Fibroblast of peridontal ligament (primary cell): ENCODE measurements around the gene KCNIP2.
"Not testable (repeated sequence)": the region's sequence is repeated elsewhere in the genome, so short reads cannot be mapped to it uniquely, and the experiment has no call there.

Experiments used
- DNase-seq: peaks from one replicate; pipeline ENCODE4 v3.0.0-alpha.2; 2010; ENCODE audit errors: extremely low read depth

Gene KCNIP2

DNA sequence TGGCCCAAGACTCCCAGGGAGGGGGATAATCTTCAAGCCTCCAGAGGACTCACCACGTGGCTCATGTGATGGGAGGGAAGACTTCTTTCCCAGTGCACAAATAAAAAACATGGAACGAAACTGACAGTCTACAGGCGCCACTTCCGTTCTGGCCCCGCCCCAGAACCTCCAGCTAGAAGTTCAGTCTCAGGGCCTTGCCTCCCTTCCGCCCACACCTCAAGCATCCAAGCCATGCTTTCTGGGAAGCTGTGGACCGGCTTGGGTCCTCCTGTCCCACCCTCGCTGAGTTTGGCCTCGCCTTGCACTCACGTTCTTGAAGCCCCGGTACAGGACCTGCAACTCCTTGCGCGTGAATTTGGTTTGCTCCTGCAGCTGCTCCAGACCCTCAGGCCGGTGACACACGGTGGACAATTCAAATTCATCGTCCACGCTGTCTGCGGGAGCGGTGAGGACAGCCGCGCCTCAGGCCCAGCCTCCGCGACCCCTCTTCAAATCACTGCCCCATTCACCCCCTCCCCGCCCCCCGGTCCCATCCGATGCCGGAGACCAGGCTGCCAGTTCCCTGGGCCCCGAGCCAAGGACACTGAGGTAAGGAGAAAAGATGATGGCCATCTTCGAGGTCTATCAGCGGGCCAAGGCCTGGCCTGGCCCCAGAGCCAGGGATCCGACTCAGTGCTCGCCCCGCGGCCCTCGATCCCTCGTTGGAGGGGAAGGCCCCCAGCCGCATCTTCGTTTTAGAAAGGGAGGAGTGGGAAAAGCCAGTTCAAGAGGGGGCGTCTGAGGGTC is 14.6 kb downstream of the KCNIP2 start:
- no peak for DNase-seq

DNA sequence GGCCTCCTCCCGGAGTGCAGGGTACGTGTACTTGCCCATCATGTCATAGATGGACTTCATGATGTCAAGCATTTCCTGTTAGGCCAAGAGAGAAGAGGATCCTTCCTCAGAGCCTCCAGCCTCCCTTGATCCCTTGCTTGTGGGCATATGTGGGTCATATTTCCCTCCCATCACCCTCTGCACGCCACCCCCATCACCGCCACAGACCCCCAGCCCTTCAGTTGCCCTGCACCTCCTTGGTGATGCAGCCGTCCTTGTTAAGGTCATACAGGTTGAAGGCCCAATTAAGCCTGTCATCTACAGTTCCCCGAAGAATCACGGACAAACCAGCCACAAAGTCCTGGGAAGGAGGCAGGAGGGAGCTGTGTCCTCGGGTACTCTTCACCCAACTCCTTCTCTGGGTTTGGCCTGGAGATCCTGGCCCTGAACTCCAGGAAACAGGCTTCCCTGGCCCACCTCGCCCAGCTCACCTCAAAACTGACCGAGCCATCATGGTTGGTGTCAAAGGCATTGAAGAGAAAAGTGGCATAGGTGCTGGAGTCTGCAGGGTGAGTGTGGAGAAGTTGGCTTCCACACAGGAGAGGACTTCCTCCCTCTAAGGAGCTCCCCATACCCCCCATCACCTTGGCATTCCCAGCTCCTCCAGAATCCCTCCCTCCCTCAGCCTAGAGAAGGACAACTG is 15.5 kb downstream of the KCNIP2 start:
- DNase-seq, result no peak

DNA sequence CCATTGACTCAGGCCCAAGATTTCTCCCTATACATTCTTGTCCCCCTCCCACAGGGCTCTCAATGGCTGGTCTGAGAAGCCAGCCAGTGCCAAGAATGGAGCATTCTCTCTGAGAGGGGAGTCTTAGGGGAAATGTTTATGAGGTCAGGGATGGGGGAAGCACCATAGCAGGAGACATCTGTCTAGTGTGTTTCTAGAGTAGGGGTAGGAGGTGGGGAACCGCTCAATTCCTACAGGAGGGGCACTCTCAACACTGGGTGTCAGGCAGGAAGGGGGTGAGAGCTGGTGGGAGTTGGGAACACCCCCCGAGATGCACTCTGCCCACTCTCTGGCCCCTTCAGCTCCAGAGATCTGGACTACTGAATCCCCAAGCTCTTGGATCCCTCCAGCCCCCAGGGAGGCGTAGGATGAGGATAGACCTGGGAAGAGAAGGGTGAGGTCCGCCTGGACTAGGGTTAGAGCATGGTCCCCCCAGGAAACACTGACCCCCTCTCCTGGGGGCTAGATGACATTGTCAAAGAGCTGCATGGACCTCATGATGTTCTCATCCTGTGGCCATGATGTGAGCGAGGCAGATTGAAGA is 16.7 kb downstream of the KCNIP2 start:
- no peak for DNase-seq

DNA sequence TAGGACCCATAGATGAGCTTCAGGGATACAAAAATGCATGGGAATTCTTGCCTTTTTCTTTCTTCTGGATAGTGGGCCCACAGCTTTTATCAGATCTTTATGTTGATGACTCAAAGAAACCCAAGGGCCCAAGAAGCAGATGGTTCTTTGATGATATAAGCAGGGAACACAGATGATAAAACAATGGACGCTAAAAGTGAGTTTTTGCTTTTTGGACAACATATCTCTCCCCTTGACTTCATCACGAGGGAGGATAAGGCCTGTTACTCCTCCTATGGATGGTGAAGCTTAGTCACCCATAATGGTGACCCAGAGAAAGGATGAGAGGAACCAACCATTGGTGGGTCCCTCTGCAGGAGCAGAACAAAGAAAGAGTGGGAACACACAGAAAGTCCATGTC is 18.9 kb downstream of the KCNIP2 start:
- no peak for DNase-seq

- no peak for DNase-seq
These were observed 24.5 kb downstream of the KCNIP2 start for GRCh38 chr10:101818872-101819633.

- peak; percentile 100 for DNase-seq
These were observed 25.3 kb downstream of the KCNIP2 start, which contains the start of gene OGA for GRCh38 chr10:101818119-101818871. TSS of gene OGA (minus strand) at chr10:101818444. CDS start at chr10:101818022, 422 bp downstream.

DNA sequence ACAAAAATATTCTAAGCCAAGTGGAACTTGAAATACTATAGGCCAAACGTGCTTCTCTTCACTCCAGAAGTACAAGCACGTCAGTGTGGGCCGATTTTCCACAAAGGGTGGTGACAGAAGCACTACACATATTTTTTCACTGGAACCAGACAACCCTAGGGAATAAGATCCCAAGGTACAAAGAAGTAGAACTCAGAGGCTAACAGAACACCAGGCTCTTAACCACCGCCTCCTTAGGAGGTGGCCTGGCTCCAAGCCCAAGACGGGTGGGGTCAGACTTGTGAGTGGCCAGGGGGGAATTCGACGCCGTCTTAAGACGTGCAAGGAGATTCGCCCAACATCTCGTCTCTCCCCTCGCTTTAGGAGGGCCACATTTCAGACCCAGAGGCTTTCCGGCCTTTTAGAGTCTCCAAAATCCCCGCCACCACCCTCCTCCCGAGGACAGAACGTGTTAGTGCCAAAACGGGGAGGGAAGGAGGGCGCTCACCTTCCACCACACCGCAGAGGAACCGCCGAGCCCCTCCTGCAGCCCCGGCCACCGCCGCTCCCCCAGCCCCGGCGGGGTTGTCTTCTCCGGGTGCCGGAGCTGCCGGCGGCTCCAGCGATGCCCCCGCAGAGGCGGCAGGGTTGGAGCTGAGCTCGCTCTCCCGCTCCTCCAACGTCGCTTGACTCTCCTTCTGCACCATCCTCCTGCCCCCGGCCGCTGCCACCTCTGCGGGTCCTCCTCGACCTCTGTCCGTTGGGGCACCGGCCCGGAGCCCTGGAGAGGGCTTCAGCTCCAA is 26.1 kb downstream of the KCNIP2 start:
- peak; percentile 95 for DNase-seq

DNA sequence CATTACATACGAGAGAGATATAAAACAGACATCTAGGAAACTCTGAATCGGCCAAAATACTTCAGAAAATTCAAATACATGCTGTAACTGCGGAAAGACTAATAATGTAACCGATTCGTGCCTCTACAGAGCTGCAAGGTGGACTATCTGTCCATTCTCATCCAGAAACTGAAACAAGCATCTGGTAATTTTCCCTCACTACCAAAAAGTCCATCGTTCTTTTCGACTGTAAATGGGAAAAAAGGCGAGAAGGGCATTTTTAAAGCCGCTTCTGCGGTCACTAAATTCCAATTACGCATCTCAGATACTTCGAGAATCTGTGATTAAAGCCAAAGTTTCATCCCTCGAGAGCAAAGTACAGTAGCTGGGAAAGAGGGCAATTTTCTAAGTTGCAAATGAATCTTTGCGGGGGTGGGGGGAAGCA is 26.7 kb downstream of the KCNIP2 start:
- no peak for DNase-seq

DNA sequence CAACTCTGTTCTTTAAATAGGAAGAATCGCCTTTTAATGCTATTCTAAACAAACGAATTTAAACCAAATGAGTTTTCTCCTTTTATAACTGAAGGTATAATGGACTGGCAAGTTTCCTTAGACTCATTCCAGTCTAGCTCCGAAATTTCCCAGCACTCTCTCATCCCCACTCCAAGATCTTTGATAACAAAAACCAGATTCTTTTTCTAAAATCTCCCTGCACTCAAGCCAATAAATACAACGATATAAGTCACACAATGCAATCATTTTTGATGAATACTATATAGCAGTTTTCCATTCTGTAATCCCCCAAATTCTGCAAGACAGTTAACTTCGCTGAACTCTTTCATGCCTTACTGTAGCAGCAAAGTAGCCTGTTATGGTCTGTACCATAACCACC is 27.2 kb downstream of the KCNIP2 start:
- no peak for DNase-seq

GRCh38 chr10:101814466-101815071 is 29.0 kb downstream of the KCNIP2 start:
- peak; percentile 60 for DNase-seq

- no peak for DNase-seq
These were observed 31.0 kb downstream of the KCNIP2 start for GRCh38 chr10:101812606-101813005.

GRCh38 chr10:101807158-101807557 is 36.4 kb downstream of the KCNIP2 start:
- no peak for DNase-seq

- no peak for DNase-seq
These were observed 40.1 kb downstream of the KCNIP2 start for GRCh38 chr10:101803511-101803910.

- no peak for DNase-seq
These were observed 46.1 kb downstream of the KCNIP2 start for GRCh38 chr10:101797403-101798059.

GRCh38 chr10:101793526-101793925 is 50.1 kb downstream of the KCNIP2 start:
- DNase-seq, result no peak

GRCh38 chr10:101789686-101790085 is 53.9 kb downstream of the KCNIP2 start:
- no peak for DNase-seq

DNA sequence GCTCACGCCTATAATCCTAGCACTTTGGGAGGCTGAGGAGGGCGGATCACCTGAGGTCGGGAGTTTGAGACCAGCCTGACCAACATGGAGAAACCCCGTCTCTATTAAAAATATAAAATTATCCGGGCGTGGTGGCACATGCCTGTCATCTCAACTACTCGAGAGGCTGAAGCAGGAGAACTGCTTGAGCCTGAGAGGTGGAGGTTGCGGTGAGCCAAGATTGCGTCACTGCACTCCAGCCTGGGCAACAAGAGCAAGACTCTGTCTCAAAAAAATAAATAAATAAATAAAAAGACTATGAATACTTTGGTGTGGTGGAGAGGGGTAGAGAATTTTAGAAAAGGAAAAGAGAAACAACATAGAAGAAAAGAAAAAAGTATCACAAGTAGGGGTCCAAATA is 54.4 kb downstream of the KCNIP2 start:
- DNase-seq, result not testable (repeated sequence)

DNA sequence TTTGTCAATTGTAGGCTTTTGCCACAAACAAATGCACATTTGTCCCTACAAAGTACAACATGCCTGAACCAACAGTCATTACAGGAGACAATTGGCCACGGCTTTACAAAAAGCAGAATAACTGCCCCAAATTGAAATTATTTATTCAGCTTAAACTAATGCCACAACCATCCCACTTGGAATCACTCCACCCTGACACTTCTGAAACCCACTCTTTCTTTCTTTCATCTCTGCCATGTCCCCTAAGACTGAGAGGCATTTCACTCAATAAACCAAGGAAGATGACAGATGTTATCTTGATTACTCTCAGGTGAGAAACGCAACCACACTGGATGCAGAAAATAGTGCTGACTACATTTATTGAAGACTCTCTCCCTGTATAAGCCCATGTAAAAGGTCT is 57.8 kb downstream of the KCNIP2 start:
- DNase-seq, result no peak

DNA sequence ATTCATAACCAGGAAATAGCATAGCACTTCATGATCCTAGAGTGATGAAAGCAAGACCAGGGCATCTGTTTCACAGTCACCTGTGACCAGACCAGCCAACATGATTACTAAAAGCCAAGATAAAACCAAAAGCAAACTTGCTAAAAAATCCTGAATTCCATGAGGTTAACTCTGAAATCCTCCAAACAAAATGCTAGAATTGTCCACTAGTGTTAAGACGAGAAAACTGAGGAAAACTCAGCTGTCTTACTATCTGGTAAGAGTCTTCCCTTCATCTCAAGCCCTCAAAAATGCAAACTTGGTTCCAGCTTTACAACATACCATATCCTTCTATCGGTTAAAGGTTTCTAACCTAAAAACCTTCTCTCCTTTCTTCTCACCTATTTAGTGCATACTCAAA is 59.0 kb downstream of the KCNIP2 start:
- no peak for DNase-seq

GRCh38 chr10:101783736-101784118 is 59.9 kb downstream of the KCNIP2 start:
- DNase-seq, result no peak
